Suprapubic skin (tissue), 3 donors: ENCODE measurements around the gene DAAM1.

Source experiments
- POLR2A ChIP-seq, 2 donors: fragments of 450-650 bp; IDR thresholded peaks; one replicate each; pipeline ENCODE4 v1.6.1; 2017; ENCODE audit warnings: antibody characterized with exemption in 2 of 2, mild to moderate bottlenecking in 2 of 2, moderate library complexity in 2 of 2
- TF ChIP-seq, protein P1 (sequence below), 2 donors: fragments of 200-600 bp in 1 of 2; fragments of 450-650 bp in 1 of 2; sonication (generic) in 1 of 2; IDR thresholded peaks; one replicate each; pipeline ENCODE4 v1.5.1; 2016 to 2019; ENCODE audit warnings: antibody characterized with exemption in 2 of 2, mild to moderate bottlenecking in 1 of 2, moderate library complexity in 1 of 2

- TF ChIP-seq, protein P1, sequence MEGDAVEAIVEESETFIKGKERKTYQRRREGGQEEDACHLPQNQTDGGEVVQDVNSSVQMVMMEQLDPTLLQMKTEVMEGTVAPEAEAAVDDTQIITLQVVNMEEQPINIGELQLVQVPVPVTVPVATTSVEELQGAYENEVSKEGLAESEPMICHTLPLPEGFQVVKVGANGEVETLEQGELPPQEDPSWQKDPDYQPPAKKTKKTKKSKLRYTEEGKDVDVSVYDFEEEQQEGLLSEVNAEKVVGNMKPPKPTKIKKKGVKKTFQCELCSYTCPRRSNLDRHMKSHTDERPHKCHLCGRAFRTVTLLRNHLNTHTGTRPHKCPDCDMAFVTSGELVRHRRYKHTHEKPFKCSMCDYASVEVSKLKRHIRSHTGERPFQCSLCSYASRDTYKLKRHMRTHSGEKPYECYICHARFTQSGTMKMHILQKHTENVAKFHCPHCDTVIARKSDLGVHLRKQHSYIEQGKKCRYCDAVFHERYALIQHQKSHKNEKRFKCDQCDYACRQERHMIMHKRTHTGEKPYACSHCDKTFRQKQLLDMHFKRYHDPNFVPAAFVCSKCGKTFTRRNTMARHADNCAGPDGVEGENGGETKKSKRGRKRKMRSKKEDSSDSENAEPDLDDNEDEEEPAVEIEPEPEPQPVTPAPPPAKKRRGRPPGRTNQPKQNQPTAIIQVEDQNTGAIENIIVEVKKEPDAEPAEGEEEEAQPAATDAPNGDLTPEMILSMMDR (IDR thresholded peaks at IDR 0.05): no peak
- no peak for TF ChIP-seq POLR2A (IDR thresholded peaks at IDR 0.05)
Observed at GRCh38 chr14:59278111-59278510, 89.6 kb downstream of the DAAM1 start.
